Gastrocnemius medialis (tissue), 4 donors: ENCODE measurements around the gene CMTM4.
"Not testable (repeated sequence)": the region's sequence is repeated elsewhere in the genome, so short reads cannot be mapped to it uniquely, and the experiment has no call there.

Experiments
- CTCF ChIP-seq, 5 experiments: fragments of 450-650 bp in 3 of 5; fragments of 200-600 bp in 2 of 5; sonication (generic) in 2 of 5; IDR thresholded peaks in 4 of 5; conservative IDR thresholded peaks in 1 of 5; 1 replicate in 4 of 5; 2 replicates in 1 of 5; pipeline ENCODE4 v1.5.1; 2016 to 2019; ENCODE audit warnings: antibody characterized with exemption in 5 of 5, mild to moderate bottlenecking in 3 of 5, moderate library complexity in 3 of 5
- POLR2A ChIP-seq, 2 donors: fragments of 450-650 bp; IDR thresholded peaks; one replicate each; pipeline ENCODE4 v1.6.1; 2017; ENCODE audit warnings: antibody characterized with exemption in 2 of 2, mild to moderate bottlenecking in 2 of 2, moderate library complexity in 2 of 2

GRCh38 chr16:66661671-66662346 lies 34.7 kb downstream of the CMTM4 start:
- TF ChIP-seq CTCF (IDR thresholded peaks at IDR 0.05 in 4 of 5, conservative IDR thresholded peaks at IDR 0.05 in 1 of 5); POLR2A (IDR thresholded peaks at IDR 0.05): not testable (repeated sequence)
